SHP77 (cell line): Measurements from ENCODE around the gene GNA12.

Experiments
- DNase-seq, 2 experiments: peaks; one replicate each; lab custom pipeline; 2025; lab: John Stamatoyannopoulos, UW

GNA12 gene

DNA sequence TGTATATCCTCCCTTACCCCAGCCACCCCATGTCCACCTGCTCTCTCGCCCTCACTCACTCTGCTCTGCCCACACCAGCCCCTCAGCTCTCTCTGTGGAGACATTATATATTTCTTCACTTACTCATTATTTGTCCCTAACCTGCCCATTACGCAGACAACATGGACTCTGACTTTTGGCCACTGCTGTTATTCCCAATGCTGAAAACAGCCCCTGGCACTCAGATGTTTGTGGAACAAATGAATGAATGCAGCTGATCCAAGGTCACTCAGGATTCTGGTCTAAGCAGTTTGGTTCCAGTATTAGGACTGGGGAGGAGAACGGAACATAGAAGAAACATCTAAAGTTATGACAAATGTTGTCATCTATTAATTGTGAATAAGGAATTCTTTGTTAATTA, 26.7 kb downstream of the GNA12 start:
- DNase-seq: no peak

- DNase-seq: no peak
These were observed 28.2 kb downstream of the GNA12 start for GRCh38 chr7:2815875-2816245.

DNA sequence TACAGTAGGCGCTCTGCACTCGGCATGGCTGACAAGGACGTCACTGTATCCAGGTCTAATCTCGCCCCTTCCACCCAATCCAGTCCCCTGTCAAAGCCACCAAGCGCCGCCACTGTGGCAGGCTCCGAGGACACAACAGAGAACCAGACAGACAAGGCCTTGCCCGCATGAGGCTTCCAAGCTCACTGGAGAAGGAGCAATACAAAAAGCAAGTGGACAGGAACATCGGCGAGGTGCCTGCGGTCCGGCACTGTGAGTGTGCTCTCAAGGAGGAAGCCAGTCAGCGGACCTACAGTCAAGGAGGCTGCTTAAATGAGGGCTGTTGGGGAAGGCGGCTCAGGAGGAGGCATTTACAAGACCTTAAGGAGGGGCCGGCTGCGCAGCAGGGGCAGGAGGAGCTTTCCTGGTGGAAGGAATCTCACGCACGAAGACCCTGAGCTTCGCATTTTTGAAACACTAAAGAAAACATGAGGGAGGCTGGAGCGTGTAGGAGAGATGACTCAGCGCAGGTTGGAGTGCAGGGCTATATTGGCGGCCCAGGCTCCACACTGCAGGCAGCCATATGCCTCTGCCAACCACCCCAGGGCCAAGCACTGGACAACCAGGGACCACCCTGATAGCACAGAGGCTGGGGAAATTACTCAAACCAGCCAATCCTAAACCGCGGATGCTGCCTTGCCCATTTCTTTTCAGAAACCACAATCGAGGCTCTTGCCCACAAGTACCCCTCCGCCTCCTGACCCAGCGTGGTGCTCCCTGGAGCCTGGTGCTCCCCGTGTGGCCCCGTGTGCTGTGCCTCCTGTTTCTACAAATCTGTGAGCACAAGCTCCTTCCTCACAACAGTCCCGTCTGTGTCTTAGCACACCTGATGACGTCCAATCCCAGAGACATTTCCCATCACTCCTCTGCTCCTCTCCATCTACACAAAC, 28.9 kb downstream of the GNA12 start:
- no peak for DNase-seq

- DNase-seq: no peak
These were observed 29.7 kb downstream of the GNA12 start for GRCh38 chr7:2814186-2814945.

- no peak for DNase-seq
These were observed 30.5 kb downstream of the GNA12 start for GRCh38 chr7:2813350-2814185.

GRCh38 chr7:2812831-2813230, 31.3 kb downstream of the GNA12 start:
- DNase-seq: no peak

DNA sequence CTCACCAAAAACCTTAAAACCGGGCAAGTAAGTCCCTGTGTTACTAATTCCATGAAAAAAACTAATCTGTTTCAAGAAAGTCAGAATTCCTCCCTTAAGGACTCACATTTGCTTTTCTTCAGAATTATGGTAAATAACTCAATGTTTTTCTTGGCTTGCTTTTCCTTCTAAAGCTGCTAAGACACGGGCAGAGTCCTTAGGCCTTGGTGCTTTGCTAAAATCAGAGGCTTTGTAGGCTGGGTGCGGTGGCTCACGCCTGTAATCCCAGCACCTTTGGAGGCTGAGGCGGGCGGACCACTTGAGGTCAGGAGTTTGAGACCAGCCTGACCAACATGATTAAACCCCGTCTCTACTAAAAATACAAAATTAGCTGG, 32.0 kb downstream of the GNA12 start:
- no peak for DNase-seq

- no peak for DNase-seq
These were observed 32.5 kb downstream of the GNA12 start for GRCh38 chr7:2811476-2812113.

DNA sequence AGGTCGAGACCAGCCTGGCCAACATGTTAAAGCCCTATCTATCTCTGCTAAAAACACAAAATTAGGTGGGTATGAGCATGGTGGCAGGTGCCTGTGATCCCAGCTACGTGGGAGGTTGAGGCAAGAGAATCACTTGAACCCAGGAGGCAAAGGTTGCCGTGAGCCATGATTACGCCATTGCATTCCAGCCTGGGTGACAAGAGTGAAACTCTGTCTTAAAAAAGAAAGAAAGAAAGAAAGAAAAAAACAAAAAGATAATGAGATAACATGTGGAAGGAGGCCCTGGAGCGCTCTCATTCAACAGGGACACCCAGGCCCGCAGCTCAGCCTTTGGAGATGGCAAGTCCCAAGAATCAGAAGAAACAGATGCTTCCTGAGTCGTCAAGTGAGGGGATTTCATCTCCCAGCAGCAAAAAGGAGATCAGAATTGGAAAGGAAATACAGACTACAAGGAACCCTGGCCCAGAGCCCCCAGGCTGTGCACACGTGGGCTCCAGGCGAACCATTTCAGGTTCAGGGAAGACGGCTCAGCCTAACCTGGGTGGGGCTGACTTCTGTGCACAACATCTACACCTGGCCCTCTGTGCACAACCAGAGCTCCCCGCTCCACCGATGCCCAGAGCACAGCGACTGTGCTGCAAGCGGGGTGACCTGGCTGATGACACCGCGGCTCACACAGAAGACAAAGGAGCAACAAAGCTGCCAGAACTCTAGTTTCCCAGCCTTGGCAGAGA, 33.3 kb downstream of the GNA12 start:
- no peak for DNase-seq

GRCh38 chr7:2809903-2810625, 34.0 kb downstream of the GNA12 start:
- no peak for DNase-seq

DNA sequence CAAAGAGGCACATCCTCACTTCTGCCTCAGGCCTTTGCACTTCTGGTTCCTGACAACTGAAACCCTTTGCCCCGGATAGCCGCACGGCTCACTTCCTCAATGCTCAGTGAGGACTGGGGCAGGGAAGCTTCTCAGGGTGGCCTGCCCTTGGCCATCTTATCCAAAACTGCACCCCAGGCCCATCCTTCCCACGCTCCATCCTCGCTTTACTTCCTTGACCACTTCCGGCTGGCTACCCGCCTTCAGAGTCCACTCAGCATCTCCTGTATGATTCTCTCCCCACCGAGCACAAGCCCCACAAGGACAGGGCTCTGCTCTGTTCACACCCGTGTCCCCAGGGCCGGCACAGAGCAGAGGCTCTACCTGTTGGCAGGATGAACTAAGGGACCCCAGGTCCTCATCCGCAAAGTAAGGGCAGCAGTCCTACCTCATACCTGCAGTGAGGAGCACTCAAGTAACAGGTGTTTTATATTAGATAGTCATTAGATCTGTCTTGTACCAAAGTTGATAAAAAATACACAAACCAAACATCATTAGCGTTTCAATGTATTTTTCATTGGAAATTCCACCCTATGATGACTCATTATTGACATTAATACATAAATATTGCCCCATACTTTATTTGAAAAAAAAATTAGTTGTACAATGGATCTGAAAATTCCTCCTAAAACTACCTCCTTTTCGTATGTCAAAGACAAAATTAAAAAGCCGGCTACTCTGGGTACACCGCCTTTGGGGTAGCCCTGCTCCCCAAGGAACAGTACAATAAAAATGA, 35.0 kb downstream of the GNA12 start:
- no peak for DNase-seq

- no peak for DNase-seq
These were observed 36.0 kb downstream of the GNA12 start for GRCh38 chr7:2807845-2808772.

GRCh38 chr7:2807460-2807844, 36.7 kb downstream of the GNA12 start:
- DNase-seq: no peak

- DNase-seq: no peak
These were observed 37.5 kb downstream of the GNA12 start for GRCh38 chr7:2806571-2806970.

- DNase-seq: no peak
These were observed 38.7 kb downstream of the GNA12 start for GRCh38 chr7:2805213-2805944.

- no peak for DNase-seq
These were observed 39.8 kb downstream of the GNA12 start for GRCh38 chr7:2804227-2804763.

GRCh38 chr7:2803755-2804154, 40.4 kb downstream of the GNA12 start:
- no peak for DNase-seq

DNA sequence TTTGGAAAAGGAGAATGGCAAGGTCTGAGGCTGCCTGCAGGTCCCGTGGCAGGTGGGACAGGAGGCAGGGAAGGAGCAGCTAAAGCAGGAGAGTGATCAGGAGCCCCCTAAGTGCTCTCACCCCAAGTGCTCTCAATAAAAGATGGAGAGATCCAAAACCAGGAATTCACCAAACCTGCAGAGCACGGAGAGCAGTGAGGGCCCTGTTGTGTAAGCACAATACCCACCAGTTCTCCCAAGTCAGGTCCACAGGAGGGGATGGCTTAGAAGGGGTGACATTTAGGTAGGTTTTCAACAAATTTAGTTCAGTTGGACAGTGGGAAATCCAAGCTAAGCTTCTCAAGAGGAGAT, 40.8 kb downstream of the GNA12 start:
- DNase-seq: no peak
